HK-2 (cell line): Measurements from ENCODE around the gene FGF2.

Experiments used
- DNase-seq: peaks from one replicate; pipeline ENCODE4 v3.0.0-alpha.2; 2018; ENCODE audit not compliant: unreplicated experiment

The FGF2 gene

GRCh38 chr4:122895336-122895995 lies 68.8 kb downstream of the FGF2 start:
- no peak for DNase-seq

GRCh38 chr4:122896270-122896669 lies 69.6 kb downstream of the FGF2 start:
- no peak for DNase-seq

- DNase-seq, result no peak
These were observed 71.9 kb downstream of the FGF2 start for GRCh38 chr4:122898370-122899150.

GRCh38 chr4:122899682-122900081 lies 73.1 kb downstream of the FGF2 start:
- no peak for DNase-seq

GRCh38 chr4:122900314-122900713 lies 73.7 kb downstream of the FGF2 start:
- no peak for DNase-seq

GRCh38 chr4:122901247-122902010 lies 74.8 kb downstream of the FGF2 start:
- DNase-seq, result no peak

- no peak for DNase-seq
These were observed 77.2 kb downstream of the FGF2 start for GRCh38 chr4:122903766-122904288.

- DNase-seq, result no peak
These were observed 80.3 kb downstream of the FGF2 start for GRCh38 chr4:122906859-122907305.

- DNase-seq, result no peak
These were observed 81.6 kb downstream of the FGF2 start for GRCh38 chr4:122908223-122908622.

- no peak for DNase-seq
These were observed 83.1 kb downstream of the FGF2 start for GRCh38 chr4:122909683-122910082.

GRCh38 chr4:122911588-122911987 lies 85.0 kb downstream of the FGF2 start:
- DNase-seq, result no peak

GRCh38 chr4:122912810-122913575 lies 86.4 kb downstream of the FGF2 start:
- DNase-seq, result no peak

GRCh38 chr4:122914292-122914904 lies 87.8 kb downstream of the FGF2 start:
- no peak for DNase-seq

- no peak for DNase-seq
These were observed 88.3 kb downstream of the FGF2 start for GRCh38 chr4:122914938-122915337.

GRCh38 chr4:122917731-122918130 lies 91.1 kb downstream of the FGF2 start:
- DNase-seq, result no peak

GRCh38 chr4:122920473-122920872 lies 93.8 kb downstream of the FGF2 start:
- DNase-seq, result no peak

- no peak for DNase-seq
These were observed 94.7 kb downstream of the FGF2 start for GRCh38 chr4:122921300-122921699.

GRCh38 chr4:122921971-122922876 lies 95.6 kb downstream of the FGF2 start, which contains the start of gene NUDT6:
Gene NUDT6, minus strand, starts transcription at chr4:122922597. Its CDS starts 25 bp downstream, at chr4:122922572.
- DNase-seq, result peak; percentile 65

GRCh38 chr4:122922877-122923511 lies 96.4 kb downstream of the FGF2 start:
- peak; percentile 82 for DNase-seq
